Mesenchymal stem cell (in vitro differentiated cells and primary cell): ENCODE data around the gene DNASE1L1.

Experiments used
- DNase-seq: peaks from one replicate; pipeline ENCODE4 v3.0.0-alpha.2; 2013
- H2AFZ ChIP-seq: one replicate; pipeline ENCODE4 v1.6.1; 2013; ENCODE audit warnings: low read depth, mild to moderate bottlenecking, control low read depth, inconsistent platforms, low read length, moderate library complexity
- H2AK5ac ChIP-seq: 2 replicates; pipeline ENCODE4 v1.6.1; 2013; ENCODE audit warnings: low read length, moderate library complexity, mild to moderate bottlenecking, inconsistent platforms; ENCODE audit not compliant: severe bottlenecking
- H2BK120ac ChIP-seq: one replicate; pipeline ENCODE4 v1.6.1; 2013; ENCODE audit warnings: low read depth, mild to moderate bottlenecking, inconsistent platforms, low read length, moderate library complexity
- H2BK12ac ChIP-seq, 2 experiments: one replicate each; pipeline ENCODE4 v1.6.1; 2013; ENCODE audit warnings: inconsistent platforms in 2 of 2, low read length in 2 of 2, mild to moderate bottlenecking in 2 of 2, moderate library complexity in 2 of 2, control low read depth in 1 of 2
- H2BK15ac ChIP-seq: one replicate; pipeline ENCODE4 v1.6.1; 2013; ENCODE audit warnings: mild to moderate bottlenecking, low read depth, inconsistent platforms; ENCODE audit not compliant: poor library complexity, severe bottlenecking
- H2BK5ac ChIP-seq: 2 replicates; pipeline ENCODE4 v1.6.1; 2013; ENCODE audit warnings: low read depth, mild to moderate bottlenecking, low read length, control low read depth, inconsistent platforms; ENCODE audit not compliant: poor library complexity, severe bottlenecking
- H3K14ac ChIP-seq, 2 experiments: one replicate each; pipeline ENCODE4 v1.6.1; 2013; ENCODE audit warnings: inconsistent platforms in 2 of 2, low read length in 2 of 2, control low read depth in 1 of 2, mild to moderate bottlenecking in 1 of 2, moderate library complexity in 1 of 2
- H3K18ac ChIP-seq, 2 experiments: one replicate each; pipeline ENCODE4 v1.6.1; 2013; ENCODE audit warnings: inconsistent platforms in 2 of 2, low read length in 2 of 2, control low read depth in 1 of 2, low read depth in 1 of 2, mild to moderate bottlenecking in 1 of 2
- H3K23ac ChIP-seq, 2 experiments: one replicate each; pipeline ENCODE4 v1.6.1; 2013; ENCODE audit warnings: inconsistent platforms in 2 of 2, low read length in 2 of 2, mild to moderate bottlenecking in 2 of 2, moderate library complexity in 2 of 2, control low read depth in 1 of 2
- H3K27ac ChIP-seq: 2 replicates; pipeline ENCODE4 v1.5.1; 2013; ENCODE audit warnings: mild to moderate bottlenecking, moderate library complexity, low read length, control low read depth, inconsistent platforms; ENCODE audit not compliant: poor library complexity, severe bottlenecking
- H3K27me3 ChIP-seq, 2 experiments: 2 replicates each; pipeline versions ENCODE4 v1.6.1 to v1.7.0; 2013; ENCODE audit warnings: low read length in 2 of 2, mild to moderate bottlenecking in 2 of 2, moderate library complexity in 2 of 2, control low read depth in 1 of 2, inconsistent platforms in 1 of 2; ENCODE audit not compliant: control insufficient read depth in 1 of 2, insufficient read depth in 1 of 2
- H3K36me3 ChIP-seq, 2 experiments: 2 replicates each; pipeline versions ENCODE4 v1.6.1 to v1.7.0; 2013; ENCODE audit warnings: low read length in 2 of 2, control low read depth in 1 of 2, inconsistent platforms in 1 of 2, low read depth in 1 of 2, mild to moderate bottlenecking in 1 of 2; ENCODE audit not compliant: insufficient read depth in 2 of 2, control insufficient read depth in 1 of 2
- H3K4ac ChIP-seq, 2 experiments: one replicate each; pipeline ENCODE4 v1.6.1; 2013; ENCODE audit warnings: inconsistent platforms in 2 of 2, low read length in 2 of 2, mild to moderate bottlenecking in 2 of 2, moderate library complexity in 2 of 2, control low read depth in 1 of 2, low read depth in 1 of 2
- H3K4me1 ChIP-seq: 2 replicates; pipeline ENCODE4 v1.6.1; 2013; ENCODE audit warnings: low read depth, low read length, control low read depth; ENCODE audit not compliant: control insufficient read depth, insufficient read depth
- H3K4me2 ChIP-seq: 2 replicates; pipeline ENCODE4 v1.6.1; 2013; ENCODE audit warnings: low read length, mild to moderate bottlenecking, inconsistent platforms; ENCODE audit not compliant: poor library complexity, severe bottlenecking
- H3K4me3 ChIP-seq, 2 experiments: 2 replicates each; pipeline versions ENCODE4 v1.5.1 to v1.7.0; 2013; ENCODE audit warnings: low read length in 2 of 2, mild to moderate bottlenecking in 2 of 2, control low read depth in 1 of 2, low read depth in 1 of 2; ENCODE audit not compliant: insufficient read depth in 1 of 2
- H3K79me1 ChIP-seq: replicated peaks from 2 replicates; pipeline ENCODE4 v1.6.1; 2013; ENCODE audit warnings: mild to moderate bottlenecking, control low read depth, low read length, inconsistent platforms; ENCODE audit not compliant: poor library complexity, severe bottlenecking
- H3K9ac ChIP-seq: 2 replicates; pipeline ENCODE4 v1.7.0; 2013; ENCODE audit warnings: mild to moderate bottlenecking, low read length, moderate library complexity
- H3K9me3 ChIP-seq: 2 replicates; pipeline ENCODE4 v1.7.0; 2013; ENCODE audit warnings: mild to moderate bottlenecking, low read length; ENCODE audit not compliant: control insufficient read depth
- H4K8ac ChIP-seq: one replicate; pipeline ENCODE4 v1.6.1; 2013; ENCODE audit warnings: inconsistent platforms, mild to moderate bottlenecking, low read length, moderate library complexity
- H4K91ac ChIP-seq: one replicate; pipeline ENCODE4 v1.6.1; 2013; ENCODE audit warnings: mild to moderate bottlenecking, low read length, inconsistent platforms
- WGBS: methylation state at CpG from one replicate; pipeline ENCODE4 v1.1.7; 2013; ENCODE audit warnings: mixed read lengths; 5-methylcytosine and 5-hydroxymethylcytosine counted together

DNASE1L1 gene

GRCh38 chrX:154420402-154420756 is 11.3 kb upstream of the DNASE1L1 start:
- no peak overlapping the region for H3K9ac ChIP-seq
- H2BK12ac ChIP-seq = no peak overlapping the region
- no peak overlapping the region for H3K23ac ChIP-seq
- H3K4ac ChIP-seq = no peak overlapping the region
- no peak overlapping the region for H2AFZ ChIP-seq
- H2BK120ac ChIP-seq = no peak overlapping the region
- H2BK15ac ChIP-seq = no peak overlapping the region
- H3K27me3 ChIP-seq = peaks cover 0 to 7% of the 10 kb centered on the region in 2 experiments
- H3K9me3 ChIP-seq = no peaks in the 10 kb centered on the region
- H3K4me2 ChIP-seq = no peak overlapping the region
- WGBS = 86% methylated on average over 10 of the region's 10 CpGs
- no peak overlapping the region for H3K18ac ChIP-seq
- no peak for DNase-seq
- H3K14ac ChIP-seq = no peak overlapping the region
- no peak overlapping the region for H2AK5ac ChIP-seq
- no peak overlapping the region for H3K27ac ChIP-seq
- peaks cover 9 to 20% of the 10 kb centered on the region in 2 experiments for H3K36me3 ChIP-seq
- no peak overlapping the region for H4K8ac ChIP-seq
- H3K4me3 ChIP-seq = no peak overlapping the region
- H3K79me1 ChIP-seq = no peaks in the 10 kb centered on the region
- H3K4me1 ChIP-seq = peaks cover 3% of the 10 kb centered on the region
- no peak overlapping the region for H4K91ac ChIP-seq
- no peak overlapping the region for H2BK5ac ChIP-seq

- WGBS = 83% methylated on average over 11 of the region's 19 CpGs
- Histone ChIP-seq H2BK15ac (no peak overlapping the region), H3K27ac (no peak overlapping the region), H2AK5ac (no peak overlapping the region), H3K36me3 (peaks cover 9 to 20% of the 10 kb centered on the region in 2 experiments), H3K27me3 (peaks cover 0 to 7% of the 10 kb centered on the region in 2 experiments), H3K79me1 (no peaks in the 10 kb centered on the region), H2BK5ac (no peak overlapping the region), H2BK120ac (no peak overlapping the region), H3K4me1 (peaks cover 3% of the 10 kb centered on the region), H3K23ac (no peak overlapping the region), H3K14ac (no peak overlapping the region), H2AFZ (no peak overlapping the region), H2BK12ac (no peak overlapping the region), H4K91ac (no peak overlapping the region), H4K8ac (no peak overlapping the region), H3K18ac (no peak overlapping the region), H3K4me3 (no peak overlapping the region), H3K4ac (no peak overlapping the region), H3K4me2 (no peak overlapping the region), H3K9ac (no peak overlapping the region), H3K9me3 (no peaks in the 10 kb centered on the region)
- no peak for DNase-seq
Observed at GRCh38 chrX:154419688-154420401, 10.8 kb upstream of the DNASE1L1 start.

GRCh38 chrX:154419189-154419588 is 10.1 kb upstream of the DNASE1L1 start:
- Histone ChIP-seq H3K9ac (no peak overlapping the region), H3K14ac (no peak overlapping the region), H3K27ac (no peak overlapping the region), H2AK5ac (no peak overlapping the region), H3K36me3 (peaks cover 9 to 20% of the 10 kb centered on the region in 2 experiments), H4K91ac (no peak overlapping the region), H3K23ac (no peak overlapping the region), H2BK12ac (no peak overlapping the region), H2AFZ (no peak overlapping the region), H3K27me3 (peaks cover 0 to 7% of the 10 kb centered on the region in 2 experiments), H4K8ac (no peak overlapping the region), H3K4ac (no peak overlapping the region), H3K79me1 (no peaks in the 10 kb centered on the region), H3K18ac (no peak overlapping the region), H3K4me2 (no peak overlapping the region), H2BK15ac (no peak overlapping the region), H2BK5ac (no peak overlapping the region), H3K4me3 (no peak overlapping the region), H2BK120ac (no peak overlapping the region), H3K9me3 (no peaks in the 10 kb centered on the region), H3K4me1 (peaks cover 3% of the 10 kb centered on the region)
- 92% methylated on average over 7 of the region's 8 CpGs for WGBS
- no peak for DNase-seq

- no peak overlapping the region for H4K8ac ChIP-seq
- H3K4me1 ChIP-seq = peaks cover 10% of the 10 kb centered on the region
- no peak overlapping the region for H2AFZ ChIP-seq
- H3K4ac ChIP-seq = no peak overlapping the region
- H3K27me3 ChIP-seq = peaks cover 0 to 12% of the 10 kb centered on the region in 2 experiments
- no peak overlapping the region for H4K91ac ChIP-seq
- H3K9ac ChIP-seq = no peak overlapping the region
- 90% methylated on average over 6 of the region's 7 CpGs for WGBS
- H3K9me3 ChIP-seq = no peaks in the 10 kb centered on the region
- no peak overlapping the region for H2BK12ac ChIP-seq
- no peak overlapping the region for H3K27ac ChIP-seq
- H2BK120ac ChIP-seq = no peak overlapping the region
- no peak overlapping the region for H3K18ac ChIP-seq
- no peak overlapping the region for H3K4me3 ChIP-seq
- peaks cover 15 to 31% of the 10 kb centered on the region in 2 experiments for H3K36me3 ChIP-seq
- DNase-seq = no peak
- no peak overlapping the region for H3K4me2 ChIP-seq
- no peak overlapping the region for H3K14ac ChIP-seq
- H3K79me1 ChIP-seq = peaks cover 3% of the 10 kb centered on the region
- H2BK5ac ChIP-seq = no peak overlapping the region
- H2BK15ac ChIP-seq = no peak overlapping the region
- H3K23ac ChIP-seq = no peak overlapping the region
- H2AK5ac ChIP-seq = no peak overlapping the region
Observed at GRCh38 chrX:154417157-154417556, 8.1 kb upstream of the DNASE1L1 start.
